ENCODE measurements around the gene EPHB2.
"Not testable (repeated sequence)": the region's sequence is repeated elsewhere in the genome, so short reads cannot be mapped to it uniquely, and the experiment has no call there.

The EPHB2 gene

DNA sequence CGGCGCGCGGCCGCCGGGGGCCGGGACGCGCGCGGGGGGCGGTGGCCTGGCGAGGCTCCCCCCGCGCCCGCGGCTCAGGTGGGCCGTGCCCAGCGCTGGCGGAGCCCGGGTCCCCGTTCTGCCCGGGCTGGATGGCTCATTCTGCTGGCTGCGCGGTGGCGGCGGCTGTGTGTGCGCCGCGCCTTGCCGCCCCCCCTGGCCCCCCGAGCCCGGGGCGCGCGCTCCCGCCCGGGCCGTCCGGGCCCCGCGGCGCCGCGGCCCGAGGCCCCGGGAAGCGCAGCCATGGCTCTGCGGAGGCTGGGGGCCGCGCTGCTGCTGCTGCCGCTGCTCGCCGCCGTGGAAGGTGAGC lies at the start of gene EPHB2:
Gene EPHB2 (plus strand): TSS at position 139 of the 349 bp plus-strand sequence. CDS start 144 bp downstream, at position 283.
- DNase-seq = peak; percentile 16

DNA sequence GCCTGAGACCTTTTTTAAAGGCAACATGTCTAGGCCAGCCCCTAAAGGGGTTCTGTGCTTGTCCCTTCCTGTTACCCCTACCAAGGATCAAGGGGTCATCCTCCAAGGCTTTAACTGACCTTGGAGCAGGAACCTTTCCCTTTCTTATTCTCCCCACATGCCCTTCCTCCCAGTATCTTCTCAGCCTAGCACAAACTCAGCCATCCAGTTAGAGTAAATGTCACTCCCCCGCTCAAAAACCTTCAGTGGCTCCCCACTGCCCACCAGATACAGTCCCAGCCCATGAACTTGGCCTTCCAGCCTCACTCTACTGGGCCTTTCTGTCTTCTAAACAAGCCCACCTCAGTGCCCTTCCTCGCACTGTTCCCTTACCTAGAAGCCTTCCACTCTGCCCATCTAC lies 48.8 kb upstream of the EPHB2 start:
- no peak for DNase-seq

DNA sequence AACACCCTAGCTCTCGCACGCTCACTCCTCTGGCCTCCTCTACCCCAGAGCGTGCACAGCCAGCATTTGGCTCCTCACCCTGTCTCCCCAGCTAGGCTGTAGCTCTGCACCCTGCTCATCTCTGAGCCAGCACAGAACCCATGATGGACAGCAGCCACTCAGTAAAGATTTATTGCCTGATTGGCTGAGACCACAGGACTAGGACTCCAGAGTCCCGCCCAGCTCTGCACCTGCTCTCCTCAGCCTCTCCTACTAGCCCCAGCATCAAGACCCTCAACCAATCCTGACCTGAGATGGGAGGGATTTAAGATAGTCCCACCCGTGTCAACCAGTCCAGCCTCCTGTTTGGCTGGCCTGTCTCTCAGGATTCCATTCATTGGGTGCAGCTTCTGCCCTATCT lies 48.3 kb upstream of the EPHB2 start:
- DNase-seq = no peak

DNA sequence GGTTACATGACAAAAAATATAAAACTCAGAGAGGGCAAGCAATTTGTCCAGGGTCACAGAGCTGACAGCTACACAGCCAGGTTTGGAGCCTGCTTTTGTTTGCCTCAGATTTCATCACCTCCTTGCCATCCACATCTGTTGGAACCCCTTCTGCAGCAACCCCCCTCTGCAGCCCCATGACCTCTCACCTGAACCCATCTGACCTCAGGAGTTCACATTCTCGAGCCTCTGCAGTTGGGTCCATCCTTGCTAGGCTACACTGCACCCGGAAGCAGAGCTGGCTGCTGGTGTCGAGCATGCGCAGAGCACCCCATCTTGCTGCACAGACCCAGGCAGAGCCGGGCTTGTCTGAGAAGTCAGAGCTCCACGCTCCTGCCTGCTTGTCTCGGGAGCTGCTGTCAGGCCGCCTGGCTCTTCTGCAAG lies 47.6 kb upstream of the EPHB2 start:
- DNase-seq = no peak

- peak; percentile 19 for DNase-seq
These were observed 44.9 kb upstream of the EPHB2 start for GRCh38 chr1:22665752-22666151.

- no peak for DNase-seq
These were observed 44.2 kb upstream of the EPHB2 start for GRCh38 chr1:22666412-22666811.

DNA sequence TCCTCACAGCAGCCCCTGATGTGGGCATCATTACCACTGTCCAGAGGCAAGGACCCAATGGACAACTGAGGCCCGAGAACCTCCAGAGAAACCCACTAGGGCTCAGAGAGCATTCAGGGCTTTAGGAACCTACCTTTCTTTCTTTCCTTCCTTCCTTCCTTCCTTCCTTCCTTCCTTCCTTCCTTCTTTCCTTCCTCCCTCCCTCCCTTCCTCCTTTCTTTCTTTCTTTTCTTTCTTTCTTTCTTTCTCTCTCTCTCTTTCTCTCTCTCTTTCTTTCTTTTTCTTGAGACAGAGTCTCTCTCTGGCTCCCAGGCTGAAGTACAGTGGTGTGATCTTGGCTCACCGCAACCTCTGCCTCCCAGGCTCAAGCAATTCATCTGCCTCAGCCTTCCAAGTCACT lies 41.8 kb upstream of the EPHB2 start:
- DNase-seq = not testable (repeated sequence)

DNA sequence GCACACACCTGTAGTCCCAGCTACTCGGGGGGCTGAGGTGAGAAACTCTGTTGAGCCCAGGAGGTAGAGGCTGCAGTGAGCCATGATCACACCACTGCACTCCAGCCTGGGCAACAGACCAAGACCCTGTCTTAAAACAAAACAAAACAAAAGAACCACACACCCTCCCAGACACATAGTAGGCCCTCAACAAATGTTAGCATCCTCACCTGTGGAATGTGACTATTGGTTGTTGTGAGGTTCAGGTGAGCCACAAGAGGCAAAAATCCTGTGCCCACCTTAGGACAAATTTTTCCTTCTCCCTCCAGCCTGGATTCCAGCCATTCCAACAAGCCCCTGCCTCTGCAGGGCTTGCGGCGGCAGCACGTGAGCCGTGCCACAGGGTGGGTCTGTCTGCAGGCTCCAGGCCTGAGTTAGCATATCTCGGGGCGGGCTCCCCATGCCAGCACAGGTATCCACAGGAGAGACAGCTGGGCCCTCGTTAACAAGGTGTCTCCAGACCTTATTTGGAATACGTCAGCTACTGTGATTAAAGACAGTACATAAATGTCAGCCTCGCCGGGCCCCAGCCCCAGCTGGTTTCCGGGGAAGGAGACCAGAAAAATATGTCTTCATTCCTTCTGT lies 40.2 kb upstream of the EPHB2 start:
- DNase-seq = no peak

- DNase-seq = no peak
These were observed 38.6 kb upstream of the EPHB2 start for GRCh38 chr1:22671999-22672398.

- DNase-seq = peak; percentile 16
These were observed 36.9 kb upstream of the EPHB2 start for GRCh38 chr1:22673486-22674409.

- no peak for DNase-seq
These were observed 36.3 kb upstream of the EPHB2 start for GRCh38 chr1:22674410-22674749.

DNA sequence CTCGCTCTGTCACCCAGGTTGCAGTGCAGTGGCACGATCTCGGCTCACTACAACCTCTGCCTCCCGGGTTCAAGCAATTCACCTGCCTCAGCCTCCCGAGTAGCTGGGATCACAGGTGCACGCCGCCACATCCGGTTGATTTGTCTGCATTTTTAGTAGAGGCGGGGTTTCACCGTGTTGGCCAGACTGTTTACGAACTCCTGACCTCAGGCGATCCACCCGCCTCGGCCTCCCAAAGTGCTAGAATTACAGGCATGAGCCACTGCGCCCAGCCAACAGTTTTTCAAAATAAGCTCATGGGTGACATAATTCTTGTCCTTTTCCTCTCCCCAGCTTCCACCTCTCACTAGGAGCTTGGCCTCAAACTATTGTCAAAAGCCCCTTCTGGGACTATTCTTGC lies 34.5 kb upstream of the EPHB2 start:
- DNase-seq = not testable (repeated sequence)

- DNase-seq = no peak
These were observed 33.6 kb upstream of the EPHB2 start for GRCh38 chr1:22676916-22677583.

DNA sequence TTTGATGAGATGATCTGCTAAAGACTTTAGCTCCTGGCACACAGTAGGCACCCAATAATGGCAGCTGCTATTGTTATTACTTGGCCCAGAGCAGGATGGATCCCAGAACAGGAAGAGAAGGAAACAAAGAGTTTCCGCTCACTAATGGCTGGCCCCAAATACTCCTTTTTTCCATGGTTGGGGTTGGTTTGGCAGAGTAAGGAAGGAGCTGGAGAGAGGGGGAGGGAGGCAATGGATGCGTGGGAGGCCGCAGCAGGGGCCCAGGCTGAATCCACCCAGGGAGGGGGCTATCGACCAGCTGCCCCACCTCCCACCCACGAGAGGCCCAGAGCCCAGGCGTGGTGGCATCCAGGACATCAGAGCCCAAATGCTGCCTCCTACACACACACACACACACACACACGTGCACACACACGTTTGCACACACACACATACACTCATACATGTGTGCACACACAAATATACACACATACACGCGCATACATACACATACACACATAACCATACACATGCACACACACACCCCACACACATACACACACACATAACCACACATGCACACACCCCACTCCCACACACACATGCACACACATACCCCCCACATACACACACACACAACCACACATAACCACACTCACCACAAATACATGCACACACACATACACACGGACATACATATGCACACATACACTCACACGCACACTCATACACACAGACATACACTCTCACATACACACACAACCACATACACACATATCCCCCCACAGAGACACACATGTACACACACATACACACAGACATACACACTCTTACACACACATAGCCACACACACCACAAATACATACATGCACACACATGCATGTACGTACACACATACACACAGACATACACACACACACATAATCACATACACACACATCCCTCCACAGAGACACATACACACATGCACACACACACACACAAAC lies 32.4 kb upstream of the EPHB2 start:
- DNase-seq = no peak

- DNase-seq = no peak
These were observed 29.9 kb upstream of the EPHB2 start for GRCh38 chr1:22680726-22681125.

DNA sequence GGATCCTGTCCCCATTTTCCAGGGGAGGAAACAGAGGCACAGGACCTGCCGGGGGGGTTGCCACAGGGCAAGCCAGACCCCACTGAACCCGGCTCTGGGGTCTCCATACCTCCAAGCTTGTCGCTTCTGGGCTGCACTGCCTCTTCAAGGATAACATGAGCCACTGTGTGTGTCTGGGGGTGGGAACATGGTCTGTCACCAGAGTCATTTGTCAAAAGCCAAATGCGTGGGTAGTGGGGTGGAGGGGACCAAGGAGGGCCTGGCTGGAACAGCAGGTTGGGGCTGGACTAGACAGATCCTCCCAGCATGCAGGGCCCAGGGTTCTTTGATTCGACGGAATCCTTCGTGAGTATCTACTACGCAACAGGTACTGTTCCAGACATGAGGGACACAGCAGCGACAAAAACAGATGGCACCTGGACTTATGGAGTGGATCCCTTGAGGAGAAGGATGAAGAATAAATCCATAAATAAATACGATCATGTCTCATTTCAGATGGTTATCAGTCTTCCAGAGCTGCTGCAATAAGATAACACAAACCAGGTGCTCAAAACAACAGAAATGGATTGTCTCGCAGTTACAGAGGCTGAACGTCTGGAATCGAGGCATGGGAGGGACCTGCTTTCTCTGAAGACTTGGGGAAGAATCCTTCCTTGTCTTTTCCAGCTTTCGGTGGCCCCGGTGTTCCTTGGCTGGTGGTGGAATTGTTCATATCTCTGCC lies 28.9 kb upstream of the EPHB2 start:
- DNase-seq = no peak

DNA sequence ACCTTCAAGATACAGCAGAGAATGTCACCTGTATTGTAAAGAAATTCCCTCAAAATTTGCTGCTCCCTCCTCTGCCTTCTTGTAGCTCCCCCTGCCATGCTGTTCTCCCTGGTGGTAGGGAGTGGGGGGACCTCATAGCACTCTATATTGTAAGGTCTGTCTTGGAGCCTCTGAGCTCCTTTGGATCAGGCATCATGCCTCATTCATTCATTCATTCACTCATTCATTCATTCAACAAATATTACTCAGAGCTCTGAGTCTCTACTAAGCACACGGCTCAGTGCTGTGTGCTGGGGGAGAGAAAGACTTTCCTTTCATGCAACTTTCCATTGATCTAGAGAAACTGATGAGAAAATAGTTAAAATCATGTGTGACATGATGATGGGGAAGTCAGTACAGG lies 27.1 kb upstream of the EPHB2 start:
- no peak for DNase-seq

DNA sequence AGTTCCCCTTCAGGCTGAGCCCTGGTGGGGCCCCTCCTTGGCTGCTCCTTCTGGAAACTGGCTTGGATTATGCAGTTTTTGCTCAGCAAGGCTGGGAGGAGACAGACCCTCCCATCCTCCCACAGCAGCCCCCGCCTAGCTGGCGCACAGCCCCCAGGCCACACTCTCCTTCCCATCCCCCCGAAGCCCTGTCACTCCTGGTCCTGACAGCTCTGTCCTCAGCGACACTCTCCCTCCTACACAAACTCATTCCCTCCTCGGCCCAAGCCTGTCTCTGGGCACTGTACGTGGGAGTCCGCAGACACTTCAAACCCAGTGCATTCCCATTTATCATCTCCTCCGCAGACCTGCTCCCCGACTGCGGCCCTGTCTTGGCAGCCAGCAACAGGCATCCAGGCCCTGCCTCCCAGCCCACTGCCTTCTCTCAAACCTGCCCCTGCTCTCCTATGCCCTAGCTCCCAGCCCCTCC lies 25.0 kb upstream of the EPHB2 start:
- DNase-seq = no peak

DNA sequence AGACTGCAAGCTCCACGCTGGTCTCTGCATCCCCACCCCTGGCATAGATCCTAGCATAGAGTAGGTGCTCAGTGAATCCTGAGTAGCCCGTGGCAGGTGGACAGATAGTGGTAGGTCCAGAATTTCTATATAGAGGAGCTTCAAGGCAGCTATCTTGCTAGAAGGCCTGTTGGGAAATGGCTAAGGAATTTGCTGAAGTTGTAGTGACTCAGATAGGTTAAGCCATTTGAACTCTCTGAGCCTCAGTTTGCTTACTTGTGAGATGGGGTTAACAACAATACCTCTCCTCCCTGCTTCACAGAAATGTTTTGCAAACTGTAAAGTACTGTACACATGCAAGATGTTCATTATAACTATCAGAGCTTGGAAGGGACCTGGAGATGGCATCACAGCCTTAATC lies 23.4 kb upstream of the EPHB2 start:
- DNase-seq = no peak

DNA sequence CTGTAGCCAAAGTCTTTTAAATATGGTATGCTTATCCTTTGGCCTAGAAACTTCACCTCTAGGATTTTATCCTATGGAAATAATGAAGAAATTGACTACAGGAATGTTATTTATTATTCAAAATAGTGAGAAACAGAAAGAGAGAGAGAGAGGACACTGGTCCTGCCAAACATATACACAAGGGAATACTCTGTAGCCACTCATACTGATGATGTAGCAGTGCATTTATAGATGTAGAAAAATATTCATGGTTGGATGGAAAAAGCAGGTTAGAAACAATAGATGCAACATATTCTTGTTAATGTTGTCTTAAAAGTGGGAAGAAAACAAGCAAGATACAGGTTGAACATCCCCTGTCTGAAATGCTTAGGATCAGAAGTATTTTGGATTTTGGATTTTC lies 22.2 kb upstream of the EPHB2 start:
- no peak for DNase-seq

GRCh38 chr1:22689505-22689904 lies 21.1 kb upstream of the EPHB2 start:
- no peak for DNase-seq

Measured in NCI-H1694 treated with DMSO at 0.1 percent for 48 hours (cell line).